Measurements from ENCODE around the gene MTUS2. TPM values are rescaled to one million over a fixed set of nuclear protein-coding genes. Genes with fewer than 3 reads are reported as not detected.

MTUS2 gene
- total RNA-seq, 1 donor from 2014 or later = 0.41 TPM

- Histone ChIP-seq H3K36me3 (no peaks in the 10 kb centered on the region), H3K4me3 (no peak overlapping the region), H3K27ac (no peak overlapping the region), H3K9me3 (no peaks in the 10 kb centered on the region), H3K27me3 (no peaks in the 10 kb centered on the region), H3K4me1 (no peaks in the 10 kb centered on the region)
- no peak for TF ChIP-seq CTCF (IDR thresholded peaks at IDR 0.05)
- DNase-seq (no peak), ATAC-seq (no peak)
- intact Hi-C loops (cut with DNase I) = no loop called here
Measured at GRCh38 chr13:28843639-28844038, 23.5 kb downstream of the MTUS2 start.

GRCh38 chr13:28849441-28849840 is 29.3 kb downstream of the MTUS2 start:
- DNase-seq = no peak
- intact Hi-C loops (cut with DNase I) = no loop called here
- no peak for TF ChIP-seq CTCF (IDR thresholded peaks at IDR 0.05)

GRCh38 chr13:28850226-28850625 is 30.1 kb downstream of the MTUS2 start:
- Histone ChIP-seq H3K27me3 (no peaks in the 10 kb centered on the region), H3K27ac (no peak overlapping the region), H3K9me3 (no peaks in the 10 kb centered on the region), H3K36me3 (no peaks in the 10 kb centered on the region), H3K4me3 (no peak overlapping the region), H3K4me1 (no peaks in the 10 kb centered on the region)
- ATAC-seq = no peak
- no peak for DNase-seq
- TF ChIP-seq CTCF (IDR thresholded peaks at IDR 0.05) = no peak
- intact Hi-C loops (cut with DNase I) = no loop called here

More at GRCh38 chr13:28849441-28849840, 29.3 kb downstream of the MTUS2 start:
- Histone ChIP-seq H3K36me3 (no peaks in the 10 kb centered on the region), H3K27ac (no peak overlapping the region), H3K4me3 (no peak overlapping the region), H3K27me3 (no peaks in the 10 kb centered on the region), H3K4me1 (no peaks in the 10 kb centered on the region), H3K9me3 (no peaks in the 10 kb centered on the region)
- no peak for ATAC-seq

GRCh38 chr13:28851422-28851821 is 31.3 kb downstream of the MTUS2 start:
- DNase-seq = no peak
- intact Hi-C loops (cut with DNase I) = no loop called here
- Histone ChIP-seq H3K36me3 (no peaks in the 10 kb centered on the region), H3K4me1 (no peaks in the 10 kb centered on the region), H3K27ac (no peak overlapping the region), H3K9me3 (no peaks in the 10 kb centered on the region), H3K4me3 (no peak overlapping the region), H3K27me3 (no peaks in the 10 kb centered on the region)
- no peak for TF ChIP-seq CTCF (IDR thresholded peaks at IDR 0.05)
- ATAC-seq = no peak

- no peaks in the 10 kb centered on the region for H3K27me3 ChIP-seq
- ATAC-seq (no peak), DNase-seq (no peak)
- intact Hi-C loops (cut with DNase I) = no loop called here
- H3K36me3 ChIP-seq = no peaks in the 10 kb centered on the region
- H3K9me3 ChIP-seq = no peaks in the 10 kb centered on the region
- H3K4me1 ChIP-seq = no peaks in the 10 kb centered on the region
- H3K4me3 ChIP-seq = no peak overlapping the region
- no peak for TF ChIP-seq CTCF (IDR thresholded peaks at IDR 0.05)
- no peak overlapping the region for H3K27ac ChIP-seq
Measured at GRCh38 chr13:28854657-28855056, 34.5 kb downstream of the MTUS2 start.

GRCh38 chr13:28856287-28856686 is 36.1 kb downstream of the MTUS2 start:
- no peaks in the 10 kb centered on the region for H3K27me3 ChIP-seq
- no peak for TF ChIP-seq CTCF (IDR thresholded peaks at IDR 0.05)
- intact Hi-C loops (cut with DNase I) = no loop called here
- no peaks in the 10 kb centered on the region for H3K9me3 ChIP-seq
- DNase-seq (no peak), ATAC-seq (no peak)
- no peaks in the 10 kb centered on the region for H3K36me3 ChIP-seq
- H3K4me3 ChIP-seq = no peak overlapping the region
- no peak overlapping the region for H3K27ac ChIP-seq
- H3K4me1 ChIP-seq = no peaks in the 10 kb centered on the region
